ENCODE results near the gene IQGAP3. TPM values are rescaled to one million over a fixed set of nuclear protein-coding genes. Genes with fewer than 3 reads are reported as not detected.
A peak's percentile ranks its signal among the peaks of the same experiment; 100 is the strongest.

IQGAP3 gene
- total RNA-seq, 1 donor from 2014 or later: 1.7 TPM

DNA sequence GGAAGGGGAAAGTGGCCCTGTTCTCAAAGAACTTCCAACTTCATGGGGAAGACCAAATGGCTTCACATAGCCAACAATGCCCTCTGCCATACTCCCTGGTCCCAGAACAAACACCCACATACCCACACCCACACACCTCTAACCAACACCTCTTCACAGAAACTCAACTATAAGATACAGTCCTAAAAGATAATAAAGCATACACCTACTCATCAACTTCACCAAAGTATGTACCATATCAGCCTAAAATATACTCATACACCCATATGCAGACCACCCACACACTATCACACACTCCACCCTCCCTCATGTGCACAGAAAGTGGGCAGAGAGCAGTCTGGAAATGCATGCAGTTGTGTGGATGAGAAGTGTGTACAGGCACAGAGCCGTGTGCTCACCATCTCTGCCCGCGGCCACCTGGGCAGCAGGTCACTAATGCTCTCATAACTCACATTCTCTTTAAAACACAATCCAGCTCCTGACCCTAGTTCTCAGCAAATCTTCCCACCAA, 27.7 kb downstream of the IQGAP3 start:
- intact Hi-C loops (cut with DNase I): no loop called here
- Histone ChIP-seq H3K27me3 (ENCODE audit: low read depth) (no peaks in the 10 kb centered on the region), H3K9me3 (no peaks in the 10 kb centered on the region), H3K4me1 (no peaks in the 10 kb centered on the region), H3K36me3 (no peaks in the 10 kb centered on the region), H3K4me3 (no peak overlapping the region), H3K27ac (no peak overlapping the region)
- TF ChIP-seq, protein P1, sequence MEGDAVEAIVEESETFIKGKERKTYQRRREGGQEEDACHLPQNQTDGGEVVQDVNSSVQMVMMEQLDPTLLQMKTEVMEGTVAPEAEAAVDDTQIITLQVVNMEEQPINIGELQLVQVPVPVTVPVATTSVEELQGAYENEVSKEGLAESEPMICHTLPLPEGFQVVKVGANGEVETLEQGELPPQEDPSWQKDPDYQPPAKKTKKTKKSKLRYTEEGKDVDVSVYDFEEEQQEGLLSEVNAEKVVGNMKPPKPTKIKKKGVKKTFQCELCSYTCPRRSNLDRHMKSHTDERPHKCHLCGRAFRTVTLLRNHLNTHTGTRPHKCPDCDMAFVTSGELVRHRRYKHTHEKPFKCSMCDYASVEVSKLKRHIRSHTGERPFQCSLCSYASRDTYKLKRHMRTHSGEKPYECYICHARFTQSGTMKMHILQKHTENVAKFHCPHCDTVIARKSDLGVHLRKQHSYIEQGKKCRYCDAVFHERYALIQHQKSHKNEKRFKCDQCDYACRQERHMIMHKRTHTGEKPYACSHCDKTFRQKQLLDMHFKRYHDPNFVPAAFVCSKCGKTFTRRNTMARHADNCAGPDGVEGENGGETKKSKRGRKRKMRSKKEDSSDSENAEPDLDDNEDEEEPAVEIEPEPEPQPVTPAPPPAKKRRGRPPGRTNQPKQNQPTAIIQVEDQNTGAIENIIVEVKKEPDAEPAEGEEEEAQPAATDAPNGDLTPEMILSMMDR (IDR thresholded peaks at IDR 0.05): no peak
- ATAC-seq: no peak
- DNase-seq: no peak

DNA sequence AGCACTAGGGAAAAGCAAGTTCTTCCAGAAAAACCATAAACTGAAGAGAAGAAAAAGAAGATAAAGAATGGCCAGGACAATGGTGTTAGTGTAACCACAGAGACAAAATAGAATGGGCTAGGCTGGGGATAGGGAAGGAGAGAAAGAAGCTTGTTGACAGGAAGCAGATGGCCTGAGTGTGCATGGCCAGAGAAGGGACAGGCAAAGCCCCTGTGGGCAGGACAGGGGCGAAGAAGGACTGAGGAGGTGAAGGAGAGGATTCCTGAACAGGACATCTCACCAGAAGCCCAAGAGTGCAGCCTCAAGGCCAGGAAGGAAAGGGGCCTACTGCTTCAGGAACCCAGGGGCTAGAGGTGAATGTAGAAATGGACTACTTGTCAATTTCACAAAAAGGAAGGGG, 29.3 kb downstream of the IQGAP3 start:
- no peak for ATAC-seq

DNA sequence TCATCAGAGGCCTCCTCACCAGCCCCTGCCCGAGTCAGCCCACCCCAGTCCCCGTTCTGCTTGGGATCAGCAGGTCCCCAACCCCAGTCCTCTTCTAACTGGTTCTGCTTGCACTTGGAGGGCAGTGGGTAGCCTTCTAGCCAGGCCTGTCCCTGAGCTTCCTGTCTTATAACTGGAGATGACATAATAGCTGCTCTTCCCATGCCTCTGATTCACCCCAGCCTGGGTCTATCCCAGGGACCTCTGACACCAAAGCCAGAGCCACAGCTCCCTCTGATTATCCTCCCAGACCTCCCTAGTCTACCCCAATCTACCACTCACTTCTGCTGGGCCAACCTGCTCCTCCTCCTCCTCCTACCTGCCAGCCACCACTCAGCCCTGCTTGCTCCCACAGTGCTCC, 31.4 kb downstream of the IQGAP3 start:
- Histone ChIP-seq H3K27ac (no peak overlapping the region), H3K9me3 (no peaks in the 10 kb centered on the region), H3K4me1 (no peaks in the 10 kb centered on the region), H3K27me3 (ENCODE audit: low read depth) (no peaks in the 10 kb centered on the region), H3K36me3 (no peaks in the 10 kb centered on the region), H3K4me3 (no peak overlapping the region)
- intact Hi-C loops (cut with DNase I): no loop called here
- peak; percentile 31 to 45 for ATAC-seq
- TF ChIP-seq, protein P1 (IDR thresholded peaks at IDR 0.05): no peak
- no peak for DNase-seq

More for the DNA sequence above, 29.3 kb downstream of the IQGAP3 start:
- H3K27ac ChIP-seq: no peak overlapping the region
- intact Hi-C loops (cut with DNase I): no loop called here
- H3K4me3 ChIP-seq: no peak overlapping the region
- TF ChIP-seq, protein P1 (IDR thresholded peaks at IDR 0.05): no peak
- H3K27me3 ChIP-seq (ENCODE audit: low read depth): no peaks in the 10 kb centered on the region
- DNase-seq: no peak
- no peaks in the 10 kb centered on the region for H3K4me1 ChIP-seq
- H3K9me3 ChIP-seq: no peaks in the 10 kb centered on the region
- H3K36me3 ChIP-seq: no peaks in the 10 kb centered on the region

DNA sequence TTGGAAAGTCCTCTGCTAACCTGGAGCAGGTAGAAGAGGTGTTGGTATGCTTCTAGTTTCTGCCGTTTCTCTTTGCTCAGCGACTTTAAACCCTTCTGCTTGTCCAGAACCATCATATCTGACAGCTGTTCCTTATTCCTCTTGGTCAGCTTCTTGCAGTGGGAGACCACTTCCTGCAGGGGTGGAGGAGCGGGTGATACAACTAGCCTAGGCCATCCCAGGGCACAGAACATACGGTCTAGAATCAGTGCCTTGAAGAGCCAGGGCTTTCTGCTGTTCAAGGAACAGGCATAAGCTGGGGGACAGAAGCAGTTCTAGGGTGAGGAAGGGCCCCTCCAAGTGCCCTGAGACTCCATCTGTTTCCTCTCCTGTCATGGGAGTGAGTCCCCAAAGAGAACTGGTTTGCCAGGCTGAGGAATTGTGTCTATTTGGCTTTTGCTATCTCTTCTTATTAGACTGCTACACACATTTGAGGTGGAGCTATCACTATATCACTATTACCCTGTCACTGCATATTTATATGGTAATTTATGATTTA, 32.5 kb downstream of the IQGAP3 start:
- Histone ChIP-seq H3K9me3 (no peaks in the 10 kb centered on the region), H3K27ac (no peak overlapping the region), H3K27me3 (ENCODE audit: low read depth) (no peaks in the 10 kb centered on the region), H3K4me3 (no peak overlapping the region), H3K36me3 (no peaks in the 10 kb centered on the region), H3K4me1 (no peaks in the 10 kb centered on the region)
- ATAC-seq: no peak
- TF ChIP-seq, protein P1 (IDR thresholded peaks at IDR 0.05): no peak
- intact Hi-C loops (cut with DNase I): no loop called here
- DNase-seq: no peak

DNA sequence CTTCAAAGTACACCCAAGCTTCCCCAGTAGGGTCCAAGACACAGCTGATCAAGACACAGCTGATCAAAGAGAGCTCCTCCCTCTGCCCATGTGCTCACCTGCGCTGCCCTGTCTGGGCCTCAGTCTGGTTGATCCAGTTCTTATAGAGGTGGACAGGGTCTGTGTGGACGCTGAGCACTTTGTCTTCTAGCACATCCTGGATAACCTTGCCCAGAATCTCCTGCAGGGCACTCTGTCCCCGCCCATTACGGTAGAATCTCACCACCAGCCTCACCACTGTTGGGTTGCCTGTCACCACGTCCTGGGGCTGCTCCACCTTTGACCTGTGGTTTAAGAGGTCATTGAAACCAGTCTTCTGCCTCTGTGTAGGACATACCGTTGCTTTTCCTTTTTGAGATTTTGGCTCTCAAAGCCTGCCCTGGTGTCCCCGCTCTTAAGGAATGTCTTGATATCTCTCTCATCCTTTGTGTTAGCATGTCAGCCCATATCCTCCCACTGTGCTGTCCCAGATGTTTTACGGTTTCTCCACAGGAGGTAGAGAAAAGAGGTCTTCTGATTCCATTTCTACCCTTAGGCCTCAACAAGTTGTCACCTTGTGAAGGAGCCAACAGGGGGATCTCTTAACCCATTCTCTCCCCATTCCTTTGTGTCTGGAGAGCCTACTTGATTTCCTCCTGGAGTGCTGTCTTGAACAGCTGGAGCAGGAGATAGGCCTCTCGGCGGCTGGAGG, 33.5 kb downstream of the IQGAP3 start:
- Histone ChIP-seq H3K36me3 (no peaks in the 10 kb centered on the region), H3K27ac (no peak overlapping the region)
- no peak for DNase-seq

More for the DNA sequence above, 33.5 kb downstream of the IQGAP3 start:
- Histone ChIP-seq H3K9me3 (no peaks in the 10 kb centered on the region), H3K27me3 (ENCODE audit: low read depth) (no peaks in the 10 kb centered on the region), H3K4me3 (no peak overlapping the region), H3K4me1 (no peaks in the 10 kb centered on the region)
- no peak for ATAC-seq
- TF ChIP-seq, protein P1 (IDR thresholded peaks at IDR 0.05): no peak
- intact Hi-C loops (cut with DNase I): no loop called here
